HCEC 1CT (cell line): ENCODE data around the gene PDE7B.

ENCODE experiments used
- DNase-seq: peaks from one replicate; pipeline ENCODE4 v3.0.0-alpha.2; 2017

The PDE7B gene

DNA sequence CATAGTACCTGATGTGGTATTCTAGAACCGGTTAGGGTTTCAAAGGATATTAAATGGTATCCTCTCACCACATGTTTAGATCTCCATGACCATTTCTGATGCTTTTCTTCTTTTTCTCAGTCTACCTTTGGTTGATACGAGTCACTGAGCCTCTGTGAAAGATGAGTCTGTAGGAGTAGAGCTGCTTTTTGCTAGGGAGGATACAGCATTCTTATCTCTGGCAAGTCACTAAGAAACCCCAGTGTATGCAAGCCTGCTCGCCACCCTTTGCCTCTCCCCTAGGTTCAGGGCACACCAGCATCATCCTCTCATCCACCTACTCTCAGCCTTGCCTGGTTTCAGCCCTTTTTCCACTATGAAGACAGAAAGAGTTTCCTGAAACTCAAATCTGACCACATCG lies 308.7 kb downstream of the PDE7B start:
- DNase-seq: no peak

GRCh38 chr6:136161950-136162349 lies 310.4 kb downstream of the PDE7B start:
- DNase-seq: no peak

- no peak for DNase-seq
Measured at GRCh38 chr6:136163260-136163659, 311.8 kb downstream of the PDE7B start.

DNA sequence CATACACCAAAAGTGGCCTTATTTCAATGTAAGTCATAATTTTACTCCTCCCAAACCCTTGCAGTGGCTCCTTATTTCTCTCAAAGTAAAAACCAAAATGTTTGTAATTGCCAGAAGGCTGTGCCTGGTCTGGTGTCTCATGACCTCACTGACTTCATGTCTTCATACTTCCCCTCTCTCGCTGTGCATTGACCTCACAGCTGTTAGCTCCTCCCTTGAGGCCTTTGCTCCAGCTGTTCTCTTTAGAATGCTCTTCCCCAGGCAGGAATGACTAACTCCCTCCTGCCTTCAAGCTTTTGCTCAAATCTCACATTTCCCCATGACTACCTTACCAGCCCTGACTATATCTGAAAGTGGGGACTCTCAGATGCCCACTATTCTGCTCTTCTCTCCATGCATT lies 315.3 kb downstream of the PDE7B start:
- DNase-seq: no peak

DNA sequence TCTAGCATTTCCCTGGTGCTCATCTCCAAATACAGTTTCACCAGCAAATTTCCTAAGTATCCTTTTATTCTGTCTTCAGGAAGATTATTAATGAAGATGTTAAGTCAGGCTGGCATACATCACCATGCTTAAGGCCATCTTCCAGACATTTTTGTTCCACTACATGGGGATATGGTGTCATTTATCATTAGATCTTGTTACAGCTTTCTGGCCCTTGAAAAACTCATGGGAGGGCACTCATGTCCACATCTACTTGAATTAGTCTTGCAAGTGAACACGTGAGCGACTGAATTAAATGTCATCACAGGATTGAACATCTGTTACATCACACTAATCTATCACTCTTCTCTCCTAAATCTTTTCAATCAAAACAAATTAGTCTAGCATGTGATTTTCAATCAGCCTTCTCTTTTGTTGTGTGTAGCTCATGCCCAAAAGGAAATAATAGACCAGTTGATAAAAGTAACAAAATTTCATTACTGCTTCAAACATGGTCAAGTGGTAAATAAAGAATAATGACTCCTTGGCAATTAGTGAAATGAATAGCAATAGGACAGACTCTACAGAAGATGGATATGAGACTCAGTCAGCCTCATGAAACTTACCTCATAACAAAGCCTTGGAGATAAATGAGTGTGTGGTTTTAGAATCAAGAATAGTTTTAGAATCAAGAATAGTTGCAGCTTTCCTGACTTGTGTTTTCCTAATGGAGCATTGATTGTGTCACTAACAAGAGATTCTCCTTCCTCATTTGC lies 318.1 kb downstream of the PDE7B start:
- no peak for DNase-seq

DNA sequence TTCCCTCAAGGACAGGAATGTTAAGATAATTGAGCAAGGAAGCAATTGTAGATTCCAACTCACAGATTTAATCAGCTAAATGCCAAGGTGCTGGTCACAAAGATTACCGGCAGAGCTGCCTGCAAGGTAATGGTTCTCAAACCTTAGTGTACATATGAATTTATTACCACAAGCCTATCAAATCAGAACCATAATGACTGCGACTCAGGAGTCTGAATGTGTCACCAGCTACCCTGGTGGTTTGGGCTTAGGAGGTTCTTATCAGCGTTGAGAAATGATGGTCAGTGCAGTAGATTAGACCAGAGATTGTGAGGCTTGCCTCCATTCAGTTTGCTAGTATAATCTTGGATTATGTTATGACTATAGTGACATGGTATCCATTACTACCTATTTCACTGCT lies 319.7 kb downstream of the PDE7B start:
- DNase-seq: no peak

GRCh38 chr6:136173519-136174507 lies 322.3 kb downstream of the PDE7B start:
- no peak for DNase-seq

DNA sequence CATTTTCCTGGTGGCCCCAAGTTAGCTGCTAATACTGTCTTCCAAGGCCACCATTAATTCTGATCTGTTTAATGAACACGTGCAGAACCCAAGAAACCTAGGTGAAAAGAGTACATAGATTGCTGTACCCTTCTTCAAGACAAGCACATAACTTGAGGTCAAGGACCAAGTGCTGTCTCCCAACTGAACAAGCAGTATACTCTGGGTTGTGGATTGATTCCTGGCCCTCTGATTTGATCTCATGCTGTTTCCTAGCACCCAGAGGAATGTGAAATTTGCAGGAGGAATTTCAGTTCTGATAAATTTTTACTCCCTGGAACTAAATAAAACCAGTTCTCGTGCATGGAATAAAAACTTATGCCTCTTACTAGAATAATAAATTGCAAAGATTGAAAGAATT lies 323.0 kb downstream of the PDE7B start:
- no peak for DNase-seq

DNA sequence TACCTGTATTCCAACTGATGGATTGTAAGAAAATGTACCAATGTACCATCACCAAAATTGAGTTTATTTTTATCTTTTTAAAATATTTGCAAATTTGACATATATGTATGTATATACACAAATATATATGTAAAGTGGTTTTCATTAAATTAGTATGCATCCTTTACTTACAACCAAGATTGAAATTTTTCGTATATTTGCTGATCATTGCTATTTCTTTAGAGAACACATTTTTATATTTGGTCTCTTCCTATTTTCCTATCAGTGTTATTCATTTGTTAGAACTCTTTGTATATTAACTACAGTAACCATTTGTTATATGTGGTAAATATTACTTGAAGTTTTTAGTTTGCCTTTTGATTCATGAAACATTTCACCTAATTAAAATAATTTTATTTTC lies 324.4 kb downstream of the PDE7B start:
- no peak for DNase-seq

- DNase-seq: no peak
Measured at GRCh38 chr6:136178749-136179148, 327.2 kb downstream of the PDE7B start.

DNA sequence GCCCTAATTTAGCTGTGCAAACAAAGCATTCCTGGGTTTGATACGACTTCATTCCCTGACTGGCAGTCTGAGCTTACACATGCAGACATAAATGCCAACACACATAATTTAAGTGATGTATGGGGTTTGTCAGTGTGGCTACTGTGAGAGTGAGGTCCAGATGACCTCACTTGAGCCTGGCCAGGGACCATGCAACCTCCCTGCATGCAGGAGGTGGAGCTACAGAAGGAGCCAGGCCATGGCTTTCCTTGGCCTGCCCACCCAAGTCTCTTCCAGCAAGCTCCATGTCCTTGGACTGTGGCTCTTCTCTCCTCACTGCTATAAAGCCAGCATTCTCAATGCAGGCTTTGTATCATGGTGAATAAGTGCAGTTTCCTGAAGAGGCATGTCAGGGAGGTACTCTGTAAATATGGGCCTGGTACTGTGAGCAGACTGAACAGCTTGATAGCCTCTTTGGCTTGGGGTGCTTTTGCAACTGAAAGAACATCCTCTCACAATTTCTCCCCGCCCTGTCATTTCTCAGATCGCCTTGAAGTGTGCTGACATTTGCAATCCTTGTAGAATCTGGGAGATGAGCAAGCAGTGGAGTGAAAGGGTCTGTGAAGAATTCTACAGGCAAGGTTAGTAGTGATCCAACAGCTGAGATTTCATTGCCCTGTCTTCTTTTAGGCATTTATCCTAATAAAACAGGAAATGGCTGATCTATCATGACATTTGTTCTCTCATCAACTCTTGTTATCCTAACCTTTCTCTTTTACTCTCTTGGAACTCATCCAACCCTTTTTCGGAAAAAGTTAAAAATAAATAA lies 329.4 kb downstream of the PDE7B start:
- no peak for DNase-seq

DNA sequence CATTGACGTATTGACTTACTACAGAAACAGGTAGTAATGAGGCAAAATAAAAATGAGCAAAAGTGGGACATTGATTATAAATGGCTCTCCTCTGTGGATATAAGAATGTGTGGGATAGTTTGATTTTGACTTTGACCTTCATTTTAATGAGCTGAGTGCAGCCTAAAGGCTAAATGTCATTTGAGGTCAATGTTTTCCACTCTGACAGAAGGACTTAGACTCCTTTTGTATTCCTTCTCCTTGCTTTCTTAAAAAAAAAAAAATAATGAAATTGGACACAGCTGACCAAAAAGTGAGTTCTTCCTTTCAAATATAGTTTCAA lies 330.0 kb downstream of the PDE7B start:
- no peak for DNase-seq

GRCh38 chr6:136181861-136182260 lies 330.4 kb downstream of the PDE7B start:
- no peak for DNase-seq

GRCh38 chr6:136184738-136185137 lies 333.2 kb downstream of the PDE7B start:
- no peak for DNase-seq

- DNase-seq: no peak
Measured at GRCh38 chr6:136186363-136186762, 334.9 kb downstream of the PDE7B start.

GRCh38 chr6:136188486-136188885 lies 337.0 kb downstream of the PDE7B start:
- DNase-seq: no peak

GRCh38 chr6:136189104-136189503 lies 337.6 kb downstream of the PDE7B start:
- DNase-seq: no peak

GRCh38 chr6:136191606-136192312 lies 340.3 kb downstream of the PDE7B start:
- no peak for DNase-seq

DNA sequence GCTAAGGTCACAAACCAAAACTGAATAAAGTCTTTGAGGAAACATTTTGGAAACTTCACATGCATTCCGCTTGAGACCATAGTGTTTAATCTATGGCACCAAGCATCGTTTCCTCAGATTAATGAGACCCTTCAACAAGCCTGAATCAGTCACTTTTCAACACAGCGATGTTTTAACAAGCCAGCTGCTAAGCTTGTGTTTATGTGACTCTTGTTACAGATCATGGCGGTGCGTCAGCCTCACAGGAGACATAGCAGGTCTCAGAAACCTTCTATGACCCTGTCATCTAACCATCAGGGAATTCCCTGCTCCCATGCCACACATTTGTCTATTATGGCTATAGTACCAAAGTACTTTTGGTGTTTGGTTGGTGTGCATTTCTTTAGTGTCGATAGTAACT lies 341.4 kb downstream of the PDE7B start:
- no peak for DNase-seq

DNA sequence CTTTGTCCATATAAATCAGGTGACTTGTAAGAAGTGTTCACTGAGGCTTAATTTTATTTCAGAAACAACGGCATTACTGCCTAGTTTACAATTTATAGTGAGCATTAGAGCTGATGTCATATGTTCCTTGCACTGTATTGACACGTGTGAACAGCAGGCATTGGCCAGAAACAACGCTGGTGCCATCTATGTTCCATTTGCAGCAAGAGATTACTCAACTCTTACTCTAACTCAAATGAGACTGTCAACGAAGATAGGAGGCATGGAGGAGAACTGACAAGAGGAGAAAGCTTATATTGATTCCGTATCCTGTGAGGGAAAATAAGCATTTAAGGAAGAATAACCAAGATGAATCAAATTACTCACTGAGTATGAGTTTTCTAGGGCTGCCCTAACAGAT lies 350.2 kb downstream of the PDE7B start:
- peak; percentile 5 for DNase-seq

DNA sequence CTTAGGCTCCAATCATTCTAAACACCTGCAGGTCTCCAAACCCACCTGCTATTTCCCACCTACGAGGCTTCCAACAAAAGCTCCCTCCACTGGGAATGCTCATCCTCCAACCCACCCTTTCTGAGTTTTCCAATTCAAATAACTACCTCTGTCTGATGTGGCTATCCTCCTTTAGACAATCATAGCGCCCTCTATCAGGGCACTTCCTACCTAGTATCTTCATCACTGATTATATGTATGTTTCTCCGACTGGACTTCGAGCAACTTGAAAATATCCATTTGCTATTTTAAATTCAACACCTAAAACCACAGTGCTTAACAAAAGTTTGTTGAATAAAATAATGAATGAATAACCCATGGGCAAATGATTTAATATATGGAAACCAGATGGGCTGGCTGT lies 357.3 kb downstream of the PDE7B start:
- DNase-seq: no peak

GRCh38 chr6:136209496-136209895 lies 358.0 kb downstream of the PDE7B start:
- no peak for DNase-seq
